Forelimb muscle (tissue), 1 donor: ENCODE data around the gene DMD. TPM values are rescaled to one million over a fixed set of nuclear protein-coding genes. Genes with fewer than 3 reads are reported as not detected.

Experiments used
- DNase-seq: peaks from one replicate; pipeline ENCODE4 v3.0.0-alpha.2; 2013; ENCODE audit warnings: low read depth
- polyA plus RNA-seq: library from polyadenylated mRNA; unstranded; fragments of 120-200 nt; gene quantifications from one replicate; pipeline ENCODE4 v1.2.1, GENCODE V29; 2013; ENCODE audit not compliant: insufficient read length

DMD gene
- polyA plus RNA-seq, 1 donor, result 100 TPM

DNA sequence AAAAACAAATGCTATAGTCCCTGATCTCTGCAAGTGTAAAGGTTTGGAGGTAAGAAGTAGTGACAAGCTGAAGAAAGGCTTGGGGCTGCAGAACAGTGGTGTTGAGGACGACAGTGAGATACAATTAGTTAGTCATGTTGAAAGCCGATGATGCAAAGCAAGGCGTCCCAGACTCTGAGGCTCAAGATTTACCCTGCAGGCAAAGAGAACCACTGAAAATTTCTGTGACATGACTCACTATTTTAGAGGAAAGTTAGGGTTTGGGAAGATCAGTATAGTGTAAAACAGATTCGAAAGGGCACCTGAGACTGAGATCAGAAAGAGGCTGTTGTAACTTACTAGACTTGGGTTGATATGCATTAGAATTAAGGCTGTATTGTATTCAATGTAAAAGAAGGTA, 1858.3 kb downstream of the DMD start:
- no peak for DNase-seq

DNA sequence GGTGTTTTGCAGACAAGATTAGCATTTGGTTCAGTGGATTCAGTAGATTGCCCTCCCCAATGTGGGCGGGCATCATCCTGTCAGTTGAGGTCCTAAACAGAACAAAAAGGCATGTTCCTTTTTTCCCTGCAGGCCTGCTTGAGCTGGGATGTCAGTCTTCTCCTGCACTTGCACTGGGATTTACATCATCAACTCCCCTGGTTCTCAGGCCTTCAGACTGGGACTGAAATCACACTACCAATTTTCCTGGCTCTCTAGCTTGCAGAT, 1860.6 kb downstream of the DMD start:
- no peak for DNase-seq

DNA sequence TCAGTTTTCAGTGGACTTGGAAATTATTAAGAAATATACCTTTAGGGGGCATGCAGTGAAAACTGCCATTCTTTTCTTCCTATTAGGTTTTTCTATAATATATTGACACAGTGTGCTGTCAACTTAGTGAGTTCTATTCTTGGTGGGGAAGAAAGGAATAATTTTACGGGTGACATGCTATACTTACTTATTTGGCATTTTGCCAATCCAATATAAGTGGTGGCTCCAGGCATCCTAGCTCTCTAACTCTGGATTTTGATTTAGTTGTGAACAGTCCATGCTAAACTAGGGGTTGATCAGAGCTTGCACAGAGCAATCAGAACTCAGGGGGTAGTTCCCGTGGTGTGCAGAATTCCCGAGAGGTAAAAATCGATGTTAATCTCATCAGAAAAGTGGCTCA, 1861.8 kb downstream of the DMD start:
- DNase-seq, result no peak

DNA sequence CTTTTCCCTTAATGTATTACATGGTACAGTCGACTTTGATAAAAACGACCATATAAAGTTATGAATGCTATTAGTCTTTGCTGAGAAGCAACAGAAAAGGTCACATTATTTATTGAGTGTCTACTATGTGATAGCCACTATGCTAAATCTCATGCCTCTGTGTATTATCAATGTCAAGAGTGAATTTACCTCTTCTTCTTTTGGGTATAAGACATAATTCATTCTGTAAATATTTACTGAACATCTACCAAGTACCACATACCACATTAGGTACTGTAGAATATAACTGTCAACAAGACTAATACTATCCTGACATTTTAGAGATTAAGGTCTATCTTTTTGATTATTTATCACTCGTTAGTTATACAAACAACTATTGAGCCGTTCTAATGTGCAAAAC, 1870.8 kb downstream of the DMD start:
- DNase-seq, result no peak

DNA sequence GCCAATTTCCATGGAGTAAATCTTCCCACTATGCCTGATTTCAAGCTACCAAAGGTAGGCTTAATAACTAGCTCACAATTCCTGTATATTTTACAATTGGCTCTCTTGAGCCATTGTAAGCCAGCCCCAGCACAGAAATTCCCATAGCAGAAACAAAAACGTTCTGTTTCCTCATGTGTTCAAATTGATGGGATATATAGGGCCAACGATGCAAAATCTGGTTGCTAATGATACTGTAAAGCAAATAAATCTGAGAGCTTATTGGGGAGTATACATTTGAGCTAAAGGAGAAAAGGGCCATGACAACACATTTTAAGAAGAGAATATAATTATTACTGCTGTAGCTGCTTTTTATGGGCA, 1872.4 kb downstream of the DMD start:
- DNase-seq, result no peak

DNA sequence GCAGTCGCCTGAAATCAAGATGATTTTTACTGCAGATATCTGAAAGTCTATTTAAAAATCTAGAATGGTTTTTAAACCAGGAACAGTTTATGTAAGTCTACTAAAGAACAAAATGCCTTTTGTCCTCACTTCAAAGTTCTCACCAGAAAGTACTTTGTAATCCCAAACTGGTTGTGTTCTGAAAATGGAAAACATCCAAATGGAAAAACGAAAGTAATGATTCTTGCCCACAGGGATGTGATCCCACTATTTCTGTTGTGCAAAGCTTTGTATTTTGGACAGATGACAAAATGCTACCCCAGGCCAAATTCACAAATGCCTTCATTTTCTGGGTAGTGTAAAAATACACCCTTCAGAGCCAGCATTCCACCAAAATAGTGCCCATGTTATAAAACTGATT, 1874.0 kb downstream of the DMD start:
- no peak for DNase-seq

DNA sequence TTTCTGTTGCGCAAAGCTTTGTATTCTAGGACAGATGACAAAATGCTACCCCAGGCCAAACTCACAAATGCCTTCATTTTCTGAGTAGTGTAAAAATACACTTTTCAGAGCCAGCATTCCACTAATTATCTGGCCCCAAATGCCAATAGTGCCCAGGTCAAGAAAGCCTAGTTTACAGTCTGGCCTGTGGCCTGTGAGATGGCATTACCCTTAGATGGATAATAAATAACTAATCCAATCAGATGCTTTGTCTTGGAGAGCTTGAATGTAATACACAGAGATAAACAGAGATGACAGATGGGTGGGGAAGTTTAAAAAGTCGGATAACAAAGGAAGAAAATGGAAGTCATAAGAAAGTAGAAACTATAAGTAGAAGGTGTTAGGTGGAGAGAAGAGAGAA, 1874.9 kb downstream of the DMD start:
- DNase-seq, result no peak

DNA sequence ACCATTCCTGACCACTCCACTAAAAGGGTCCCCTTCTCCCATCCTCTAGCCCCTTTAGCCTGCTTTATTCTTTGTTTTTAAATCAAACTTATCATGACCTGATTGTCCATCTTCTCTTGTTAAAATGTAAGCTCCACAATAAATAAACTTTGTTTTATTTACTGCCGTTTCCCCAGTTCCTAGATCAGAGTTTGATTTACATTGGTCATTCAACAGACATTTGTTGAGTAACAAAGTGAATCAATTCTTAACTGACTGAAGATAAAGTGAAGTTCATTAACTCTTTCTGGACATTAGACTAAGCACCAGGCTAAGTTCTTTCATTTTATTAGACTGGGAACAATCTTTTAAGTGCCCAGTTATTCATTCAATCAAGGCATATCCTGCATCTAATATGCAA, 1876.4 kb downstream of the DMD start:
- no peak for DNase-seq

DNA sequence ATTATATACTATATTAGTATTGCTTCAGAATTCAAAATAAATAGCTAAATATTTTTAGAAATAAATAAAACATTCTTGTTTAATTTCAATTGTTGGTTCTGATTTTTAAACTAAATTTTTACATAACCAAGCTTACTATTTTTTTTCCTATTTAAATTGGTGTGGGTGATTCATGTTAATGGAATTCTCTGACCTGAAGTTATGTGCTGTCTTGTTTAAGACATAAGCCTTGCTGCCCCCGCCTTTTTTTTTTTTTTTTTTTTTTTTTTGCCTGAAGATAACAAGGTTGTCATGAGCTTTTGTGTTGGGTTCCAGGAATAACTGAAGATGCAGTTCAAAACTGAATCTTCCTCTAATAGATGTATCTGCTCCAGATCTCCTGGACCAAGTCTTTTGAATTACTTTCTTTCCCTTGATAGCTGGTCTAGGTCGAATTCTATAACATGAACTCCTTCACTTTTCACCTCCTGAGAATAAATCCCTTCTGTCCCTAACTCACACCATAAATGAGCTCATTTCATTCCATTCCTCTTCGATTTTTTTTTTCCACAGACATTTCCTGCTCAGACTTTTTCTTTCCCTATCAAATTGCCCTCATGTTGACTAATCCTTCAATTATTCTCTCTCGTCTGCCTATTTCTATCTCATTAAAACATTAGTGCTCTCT, 1878.1 kb downstream of the DMD start:
- no peak for DNase-seq

DNA sequence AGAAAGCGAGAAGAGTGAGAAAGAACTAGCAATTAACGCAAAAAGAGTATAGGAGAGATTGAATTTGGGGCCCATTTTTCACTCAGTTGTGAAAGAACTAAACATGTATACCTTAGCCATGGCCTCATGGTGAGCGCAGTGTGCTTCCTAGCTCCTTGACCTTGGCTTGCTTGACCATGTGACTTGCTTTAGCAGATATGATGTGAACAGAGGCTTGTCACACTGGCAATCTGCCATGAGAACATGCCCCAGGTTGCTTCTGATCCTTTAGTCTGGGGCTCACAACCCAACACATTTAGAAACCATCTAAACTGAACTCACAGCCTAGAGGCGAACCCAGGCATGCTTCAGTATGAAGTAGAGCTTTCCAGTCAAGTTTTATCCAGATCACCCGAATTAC, 1879.4 kb downstream of the DMD start:
- no peak for DNase-seq

DNA sequence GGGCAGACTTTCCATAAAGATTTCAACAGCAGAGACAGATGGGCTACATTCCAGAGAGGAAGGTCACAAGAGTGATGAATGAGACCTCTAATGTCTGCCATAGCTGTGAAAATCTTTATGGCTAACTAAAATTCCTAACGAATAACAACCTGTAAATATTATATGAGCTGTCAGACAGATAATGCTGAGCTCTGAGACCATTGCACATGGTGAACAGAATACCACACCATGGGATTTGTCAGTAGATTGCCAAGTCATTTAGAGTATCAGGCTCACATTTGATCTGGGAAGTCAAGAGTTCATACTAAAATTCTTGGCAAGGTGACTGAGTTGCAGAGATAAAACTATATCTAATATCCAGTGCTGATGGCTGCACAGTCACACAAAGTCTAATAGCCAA, 1880.3 kb downstream of the DMD start:
- DNase-seq, result no peak

DNA sequence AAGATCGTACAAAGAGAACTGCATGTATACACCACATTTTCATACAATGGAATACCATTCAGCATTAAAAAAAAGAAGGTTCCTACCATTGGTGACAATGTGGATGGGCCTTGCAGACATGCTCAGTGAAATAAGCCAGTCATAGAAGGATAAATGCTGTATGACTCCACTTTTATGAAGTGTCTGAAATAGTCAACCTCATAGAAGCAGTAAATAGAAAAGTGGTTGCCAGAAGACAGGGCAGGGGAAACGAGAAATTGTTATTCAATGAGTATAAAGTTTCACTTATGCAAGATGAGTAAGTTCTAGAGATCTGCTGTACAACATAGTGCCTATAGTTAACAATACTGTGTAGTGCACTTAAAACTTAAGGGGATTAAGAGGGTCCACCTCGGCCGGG, 1882.1 kb downstream of the DMD start:
- DNase-seq, result no peak

DNA sequence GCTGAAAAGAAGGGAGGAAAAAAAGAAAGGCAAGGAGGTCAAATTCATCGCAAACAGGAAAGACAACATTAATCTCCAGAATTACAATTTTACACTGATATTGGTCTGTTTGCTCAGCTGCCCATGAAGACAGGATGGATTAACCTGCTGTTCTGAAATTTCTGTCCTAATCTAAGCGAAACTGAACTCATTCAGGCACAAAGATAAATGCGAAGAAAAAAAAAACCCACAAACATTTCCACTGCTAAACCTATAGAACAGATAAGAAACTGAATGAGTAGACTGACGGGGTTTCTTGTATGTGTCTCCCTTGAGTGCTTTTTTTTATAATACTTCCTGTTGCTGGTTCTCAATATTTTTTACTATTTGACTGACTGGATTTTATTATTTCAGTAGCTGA, 1887.7 kb downstream of the DMD start:
- no peak for DNase-seq

DNA sequence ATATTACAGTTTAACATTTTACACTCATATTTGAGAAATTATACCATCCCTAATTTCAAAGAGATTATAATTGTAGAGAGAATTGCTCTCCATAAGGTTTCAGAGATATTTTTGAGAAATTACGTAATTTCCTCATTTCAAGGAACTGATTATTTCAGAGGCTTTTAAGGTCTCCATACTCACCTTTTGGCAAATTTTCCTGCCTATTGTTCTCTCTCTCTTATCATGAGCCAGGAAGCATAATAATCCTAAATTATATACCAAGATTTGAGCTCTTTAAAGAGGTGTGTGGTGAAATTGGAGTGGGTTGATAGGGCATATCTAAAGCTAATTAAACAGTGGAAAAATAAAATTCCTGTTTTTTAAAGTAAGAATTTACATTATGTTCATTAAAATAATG, 1890.6 kb downstream of the DMD start:
- DNase-seq, result no peak

DNA sequence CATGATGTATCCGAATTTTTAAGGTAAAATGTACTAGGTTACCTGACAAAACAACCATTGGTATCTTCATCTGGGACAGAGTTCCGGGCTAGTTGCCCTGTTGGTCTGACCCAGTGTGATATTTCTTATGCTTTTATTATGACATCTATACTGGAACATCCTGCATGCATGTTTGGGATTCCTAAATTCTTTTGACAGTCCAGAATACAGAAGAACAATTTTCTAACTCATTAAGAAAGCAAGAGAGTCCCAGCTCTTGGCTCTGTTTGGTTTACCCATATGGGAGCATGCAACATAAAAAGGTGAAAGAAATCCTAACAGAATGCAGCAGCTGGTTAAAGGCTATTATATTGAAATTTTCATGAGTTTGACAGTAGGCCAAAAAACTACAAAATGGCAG, 1891.8 kb downstream of the DMD start:
- no peak for DNase-seq

DNA sequence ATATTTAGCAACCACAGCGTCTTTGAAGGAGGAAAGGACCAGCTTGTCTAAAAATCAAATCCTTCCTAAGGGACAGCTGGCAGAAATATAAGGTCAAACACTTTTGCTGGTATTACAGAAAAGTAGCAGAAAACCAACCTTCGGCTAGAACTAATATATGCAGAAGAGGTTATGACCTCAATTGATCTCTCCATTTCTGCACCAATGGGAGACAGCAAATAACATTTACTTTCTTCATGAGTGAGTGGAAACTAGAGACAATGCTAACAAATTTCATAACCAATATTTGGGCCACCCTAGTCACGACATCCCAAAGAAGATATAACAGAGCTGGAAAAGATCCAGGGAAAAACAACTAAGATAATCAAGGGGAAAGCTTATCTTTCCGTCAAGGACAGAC, 1892.5 kb downstream of the DMD start:
- DNase-seq, result no peak

DNA sequence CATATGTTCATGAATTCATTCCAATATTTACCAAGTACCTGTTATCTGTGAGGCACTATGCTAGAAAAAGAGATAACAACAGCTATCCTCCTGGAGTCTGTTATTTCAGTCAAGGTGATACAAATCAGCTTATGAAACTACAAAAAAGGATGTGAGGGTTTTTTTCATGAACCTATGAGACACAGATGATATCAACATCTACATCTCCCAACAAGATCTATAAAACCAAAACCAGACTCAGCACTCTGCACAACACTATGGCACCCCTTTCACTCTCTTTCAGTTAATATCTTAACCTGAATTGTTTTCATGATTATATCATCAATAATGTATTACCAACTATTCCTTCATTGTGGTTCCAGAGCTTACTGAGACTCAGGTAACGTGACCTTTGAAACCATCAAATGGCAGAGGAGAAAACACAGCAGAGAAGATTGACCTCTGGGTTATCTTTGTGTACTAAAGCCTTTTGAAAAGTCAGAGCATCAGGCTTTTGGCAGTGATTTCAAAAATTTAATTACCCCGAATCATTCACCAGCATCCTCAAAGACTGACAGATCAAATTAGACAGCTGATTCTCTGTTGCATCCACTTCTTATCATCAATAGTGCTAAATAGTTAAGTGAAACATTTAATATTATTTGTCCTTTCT, 1894.9 kb downstream of the DMD start:
- no peak for DNase-seq

DNA sequence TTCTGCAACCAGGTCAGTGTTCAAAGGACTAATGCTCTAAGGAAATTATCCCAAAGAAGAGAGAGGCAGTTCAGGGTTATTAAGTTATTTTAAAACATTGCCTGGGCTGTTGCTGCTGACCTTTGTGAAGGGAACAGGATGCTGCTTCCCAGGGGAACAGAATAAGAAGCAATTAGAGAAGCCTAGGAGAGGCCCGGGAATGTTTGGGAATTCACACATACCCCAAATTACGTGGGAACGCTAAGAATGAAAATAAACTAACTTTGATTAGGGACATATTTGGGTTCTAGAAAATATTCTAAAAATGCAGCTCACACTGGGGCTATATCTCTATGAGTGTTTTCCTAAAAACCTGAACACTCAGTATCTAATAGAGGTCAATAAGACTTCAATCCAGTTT, 1896.4 kb downstream of the DMD start:
- no peak for DNase-seq

DNA sequence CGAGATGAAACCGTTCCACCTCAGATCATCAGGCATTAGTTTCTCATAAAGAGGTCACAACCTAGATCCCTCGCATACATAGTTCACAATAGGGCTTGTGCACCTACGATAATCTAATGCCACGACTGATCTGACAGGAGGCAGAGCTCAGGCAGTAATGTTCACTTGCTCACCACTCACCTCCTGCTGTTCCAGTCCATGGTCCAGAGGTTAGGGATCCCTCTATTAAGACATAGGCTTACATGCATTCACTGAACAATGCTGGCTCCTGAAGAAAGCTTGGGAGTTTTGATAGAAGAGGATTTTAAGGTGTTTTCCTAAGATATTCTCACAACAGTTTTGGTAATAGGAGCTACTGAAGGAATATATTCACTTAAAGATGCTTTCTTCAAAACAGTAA, 1903.4 kb downstream of the DMD start:
- no peak for DNase-seq

DNA sequence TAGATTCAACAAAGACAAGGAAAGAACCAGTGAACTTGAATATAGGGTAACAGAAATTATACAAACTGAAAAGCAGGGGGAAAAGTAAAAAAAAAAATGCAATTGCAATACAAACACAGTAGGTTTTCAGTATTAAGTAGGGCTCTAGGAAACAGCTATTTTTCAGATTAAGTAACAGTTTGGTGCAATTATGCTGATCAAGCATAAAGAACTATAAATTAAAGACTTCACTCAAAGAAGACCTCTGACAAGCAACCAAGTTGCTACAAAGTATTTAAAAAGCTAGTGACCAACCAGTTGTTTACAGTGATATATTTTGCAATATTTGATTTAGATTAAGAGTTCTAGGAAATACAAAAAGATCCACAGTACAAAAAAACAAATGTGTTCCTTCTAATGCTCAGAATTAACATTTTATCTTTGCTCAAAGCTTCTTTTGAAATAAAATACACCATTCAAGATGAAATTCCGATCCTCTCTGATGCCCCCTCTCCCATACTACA, 1908.7 kb downstream of the DMD start:
- DNase-seq, result no peak

DNA sequence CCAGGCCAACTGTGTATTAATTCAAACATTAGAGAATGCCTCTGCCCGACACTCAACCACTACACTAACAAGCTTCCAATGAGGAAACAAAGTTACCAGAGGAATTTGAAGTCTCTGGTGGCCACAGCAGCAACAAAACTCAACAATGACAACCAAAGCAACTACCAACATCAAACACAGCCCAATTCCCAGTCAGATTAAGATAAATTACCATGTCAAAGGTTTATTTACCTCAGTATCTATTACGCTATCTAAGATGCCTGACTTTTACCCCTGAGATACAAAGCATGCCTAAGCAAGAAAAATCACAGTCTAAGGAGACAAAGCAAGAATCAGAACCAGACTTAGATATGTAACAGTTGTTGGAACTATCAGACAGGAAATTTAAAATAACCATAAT, 1909.4 kb downstream of the DMD start:
- no peak for DNase-seq

DNA sequence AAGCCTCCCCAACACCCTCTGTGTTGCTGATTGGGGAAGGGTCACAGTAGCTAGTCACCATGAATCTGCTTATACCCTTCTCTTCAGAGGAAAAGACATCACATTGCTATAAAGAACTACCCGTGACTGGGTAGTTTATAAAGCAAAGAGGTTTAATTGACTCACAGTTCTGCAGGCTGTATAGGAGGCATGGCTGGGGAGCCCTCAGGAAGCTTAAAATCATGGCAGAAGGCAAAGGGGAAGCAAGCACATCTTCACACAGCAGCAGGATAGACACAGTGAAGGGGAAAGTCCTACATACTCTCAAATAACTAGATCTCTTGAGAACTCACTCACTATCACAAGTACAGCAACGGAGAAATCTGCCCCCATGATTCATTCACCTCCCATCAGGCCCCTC, 1910.1 kb downstream of the DMD start:
- DNase-seq, result no peak

DNA sequence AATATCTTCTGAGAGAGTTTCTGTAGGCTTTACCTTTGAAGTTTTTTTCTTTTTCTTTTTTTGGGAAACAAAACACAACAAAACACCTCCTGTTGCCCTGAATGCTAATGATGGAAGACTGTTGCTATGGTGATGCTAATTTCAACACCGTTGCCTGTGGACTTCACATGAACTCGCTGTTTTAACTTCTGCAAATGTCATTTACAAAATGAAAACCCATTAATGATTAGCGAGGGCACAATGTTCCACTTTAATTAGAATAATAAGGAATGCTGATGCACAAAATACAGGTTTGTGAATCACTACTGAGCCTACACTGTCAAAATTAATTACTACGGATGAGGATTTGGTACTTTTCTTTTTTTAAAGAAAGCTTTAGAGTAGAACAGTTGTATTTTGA, 1912.4 kb downstream of the DMD start:
- no peak for DNase-seq

DNA sequence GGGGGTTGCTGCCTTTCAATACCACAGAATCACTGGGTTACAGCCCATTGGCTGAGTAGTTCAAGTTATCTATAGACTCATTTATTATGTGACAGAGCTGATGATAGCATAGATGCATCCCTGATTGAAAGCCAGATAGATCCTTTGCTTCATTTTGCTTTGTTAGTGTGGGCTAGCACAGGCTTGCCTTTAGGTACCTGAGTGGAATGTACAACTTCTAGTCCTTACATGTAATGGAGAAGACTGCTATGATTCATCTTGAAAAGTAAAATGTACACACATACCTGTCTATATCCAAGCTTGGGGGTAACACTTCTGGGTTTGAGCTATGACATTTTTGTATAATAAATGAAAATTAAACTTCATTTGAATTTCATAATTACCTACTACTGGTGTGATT, 1913.5 kb downstream of the DMD start:
- no peak for DNase-seq
